Activated naive CD4-positive, alpha-beta T cell treated with anti-CD3 and anti-CD28 coated beads, Interleukin-2, amount 50 U/mL, for 72 hours (primary cell): ENCODE data around the gene MED6. TPM values are rescaled to one million over a fixed set of nuclear protein-coding genes. Genes with fewer than 3 reads are reported as not detected.

Experiments used
- ATAC-seq, 2 donors: fragments of 150-1000 bp; cut with Tn5 transposase; 2 replicates each; pipeline ENCODE4 v1.10.0; 2021; ENCODE audit warnings: mild to moderate bottlenecking in 2 of 2, moderate library complexity in 2 of 2
- DNase-seq, 2 donors: peaks; one replicate each; pipeline ENCODE4 v3.0.0; 2021 to 2022; ENCODE audit warnings: low spot score in 2 of 2
- H3K27ac Mint-ChIP-seq, 2 donors: one replicate each; pipeline ENCODE4 v1.8.0; 2022; ENCODE audit warnings: mild to moderate bottlenecking in 2 of 2, mixed read lengths in 2 of 2
- H3K36me3 Mint-ChIP-seq, 2 donors: one replicate each; pipeline ENCODE4 v1.8.0; 2022; ENCODE audit warnings: mixed read lengths in 2 of 2
- H3K9me3 Mint-ChIP-seq, 2 donors: one replicate each; pipeline ENCODE4 v1.8.0; 2022; ENCODE audit warnings: mixed read lengths in 2 of 2
- total RNA-seq, 2 donors: library from RNA; stranded (reverse); gene quantifications; one replicate each; pipeline ENCODE4 v1.2.3, GENCODE V29; 2022

Gene MED6
- total RNA-seq = 10 to 100 TPM; 58.8 to 80.4 TPM

- Mint-ChIP-seq H3K36me3 (peaks cover 9% of the 10 kb centered on the region in 2 donors), H3K9me3 (no peaks in the 10 kb centered on the region), H3K27ac (peak within 1 kb of the TSS; percentile 97 to 99)
- DNase-seq (peak; percentile 83 to 88), ATAC-seq (peak; percentile 100)
These were observed at the start of gene MED6 for GRCh38 chr14:70600382-70601157. TSS of gene MED6 (minus strand) at chr14:70600655. CDS start at chr14:70600637, 18 bp downstream.

DNA sequence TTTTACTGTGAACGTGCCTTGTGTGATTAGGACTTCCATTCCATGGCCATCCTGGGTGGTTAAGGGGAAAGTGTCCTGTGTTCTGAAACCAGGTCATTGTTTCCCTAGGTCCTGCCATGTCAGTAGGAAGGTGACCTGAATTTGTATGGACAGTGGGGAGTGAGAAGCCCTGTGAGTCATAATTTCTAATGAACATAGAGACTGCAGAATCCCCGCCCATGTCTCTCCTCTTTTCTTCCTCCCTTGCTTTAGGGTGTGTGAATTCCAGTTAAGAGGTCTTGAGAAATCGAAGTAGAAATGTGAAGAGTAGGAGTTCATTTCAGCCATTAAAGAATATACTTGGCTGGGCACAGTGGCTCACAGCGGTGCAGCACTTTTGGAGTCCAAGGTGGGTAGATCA is 49.3 kb upstream of the MED6 start:
- Mint-ChIP-seq H3K27ac (no peak overlapping the region), H3K9me3 (no peaks in the 10 kb centered on the region), H3K36me3 (peaks cover 6 to 31% of the 10 kb centered on the region in 2 donors)
- DNase-seq = no peak
- no peak for ATAC-seq

GRCh38 chr14:70648346-70648745 is 47.9 kb upstream of the MED6 start:
- ATAC-seq = no peak
- Mint-ChIP-seq H3K9me3 (no peaks in the 10 kb centered on the region), H3K27ac (no peak overlapping the region), H3K36me3 (peaks cover 8 to 31% of the 10 kb centered on the region in 2 donors)
- no peak for DNase-seq

DNA sequence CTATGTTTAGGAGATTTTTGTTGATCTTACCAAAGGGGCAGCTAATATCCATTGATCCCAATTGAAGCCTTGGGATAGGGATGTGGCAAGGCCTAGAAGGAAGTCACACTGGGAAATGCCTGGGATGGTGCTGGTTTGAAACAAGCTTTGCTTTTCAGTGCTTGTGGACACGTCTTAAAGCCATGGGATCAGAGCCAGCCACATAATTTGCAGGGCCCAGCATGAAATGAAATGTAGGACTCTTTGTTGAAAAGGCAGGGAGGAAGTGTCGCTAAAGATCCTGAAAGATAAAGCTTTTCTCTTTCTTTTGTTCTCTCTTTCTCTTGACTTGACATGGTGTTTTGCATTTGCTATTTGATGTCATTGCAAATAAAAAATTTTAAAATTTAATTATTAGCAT is 46.2 kb upstream of the MED6 start:
- Mint-ChIP-seq H3K36me3 (peaks cover 12 to 21% of the 10 kb centered on the region in 2 donors), H3K9me3 (no peaks in the 10 kb centered on the region), H3K27ac (peak overlapping the region in 1 of 2 donors; percentile 19)
- DNase-seq (no peak), ATAC-seq (no peak)

GRCh38 chr14:70645892-70646291 is 45.4 kb upstream of the MED6 start:
- H3K27ac Mint-ChIP-seq = peak overlapping the region in 1 of 2 donors; percentile 19

GRCh38 chr14:70643967-70644366 is 43.5 kb upstream of the MED6 start:
- no peaks in the 10 kb centered on the region for H3K9me3 Mint-ChIP-seq
- ATAC-seq (no peak), DNase-seq (no peak)
- H3K36me3 Mint-ChIP-seq = peaks cover 19 to 21% of the 10 kb centered on the region in 2 donors
- H3K27ac Mint-ChIP-seq = peak overlapping the region in 1 of 2 donors; percentile 95

More at GRCh38 chr14:70645892-70646291, 45.4 kb upstream of the MED6 start:
- Mint-ChIP-seq H3K9me3 (no peaks in the 10 kb centered on the region), H3K36me3 (peaks cover 18 to 20% of the 10 kb centered on the region in 2 donors)
- DNase-seq (no peak), ATAC-seq (no peak)

DNA sequence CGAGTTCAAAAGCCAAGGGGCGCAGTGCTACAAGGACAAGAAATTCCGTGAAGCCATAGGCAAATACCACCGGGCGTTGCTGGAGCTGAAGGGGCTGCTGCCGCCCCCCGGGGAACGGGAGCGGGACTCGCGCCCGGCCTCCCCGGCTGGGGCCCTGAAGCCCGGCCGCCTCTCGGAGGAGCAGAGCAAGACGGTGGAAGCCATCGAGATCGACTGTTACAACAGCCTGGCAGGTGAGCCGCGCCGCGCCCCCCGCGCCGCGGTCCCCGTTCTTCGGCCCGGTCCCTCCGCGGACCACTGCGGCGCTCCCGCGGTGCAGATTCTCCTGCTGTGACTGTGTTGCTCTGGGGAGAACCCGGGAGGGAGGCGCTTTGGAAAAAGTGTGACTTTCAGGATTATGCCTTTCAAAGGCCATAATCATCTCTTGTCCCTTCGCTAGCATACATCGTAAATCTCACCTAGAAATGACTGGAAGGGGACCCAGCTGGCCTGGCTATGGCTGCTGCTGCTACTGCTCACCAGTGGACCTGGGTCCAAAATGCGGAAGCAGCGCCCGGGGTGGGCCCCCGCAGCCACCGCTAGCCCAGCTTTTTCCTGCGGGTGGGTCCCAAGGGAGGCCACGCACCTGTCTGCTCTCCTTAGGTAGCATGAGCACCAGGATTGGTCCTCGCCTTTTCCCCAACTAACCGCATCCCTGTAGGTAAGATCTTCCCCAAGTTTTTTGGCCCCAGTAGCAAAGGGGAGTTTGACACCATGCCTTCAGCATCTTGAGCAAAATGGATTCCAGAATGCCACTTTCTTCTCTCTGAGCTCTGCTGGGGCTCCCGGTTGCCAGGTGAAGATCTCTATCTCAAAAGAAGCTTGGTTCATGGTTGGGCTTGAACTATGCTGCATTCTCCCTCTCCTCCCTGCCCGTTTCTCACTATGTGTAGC is 42.1 kb upstream of the MED6 start:
- ATAC-seq (peak; percentile 37 to 46), DNase-seq (peak; percentile 47 to 60)
- H3K9me3 Mint-ChIP-seq = no peaks in the 10 kb centered on the region
- peak overlapping the region; percentile 90 to 95 for H3K27ac Mint-ChIP-seq
- peaks cover 14 to 21% of the 10 kb centered on the region in 2 donors for H3K36me3 Mint-ChIP-seq

- H3K9me3 Mint-ChIP-seq = no peaks in the 10 kb centered on the region
- H3K27ac Mint-ChIP-seq = peak within 1 kb of the TSS; percentile 95 to 96
- DNase-seq (peak in 1 of 2 donors; percentile 33), ATAC-seq (peak; percentile 19 to 24)
- peaks cover 14 to 21% of the 10 kb centered on the region in 2 donors for H3K36me3 Mint-ChIP-seq
These were observed 41.3 kb upstream of the MED6 start, which contains the start of gene TTC9 for GRCh38 chr14:70641548-70642302. TSS of gene TTC9 (plus strand) at chr14:70641916. CDS start at chr14:70642130, 214 bp downstream.

DNA sequence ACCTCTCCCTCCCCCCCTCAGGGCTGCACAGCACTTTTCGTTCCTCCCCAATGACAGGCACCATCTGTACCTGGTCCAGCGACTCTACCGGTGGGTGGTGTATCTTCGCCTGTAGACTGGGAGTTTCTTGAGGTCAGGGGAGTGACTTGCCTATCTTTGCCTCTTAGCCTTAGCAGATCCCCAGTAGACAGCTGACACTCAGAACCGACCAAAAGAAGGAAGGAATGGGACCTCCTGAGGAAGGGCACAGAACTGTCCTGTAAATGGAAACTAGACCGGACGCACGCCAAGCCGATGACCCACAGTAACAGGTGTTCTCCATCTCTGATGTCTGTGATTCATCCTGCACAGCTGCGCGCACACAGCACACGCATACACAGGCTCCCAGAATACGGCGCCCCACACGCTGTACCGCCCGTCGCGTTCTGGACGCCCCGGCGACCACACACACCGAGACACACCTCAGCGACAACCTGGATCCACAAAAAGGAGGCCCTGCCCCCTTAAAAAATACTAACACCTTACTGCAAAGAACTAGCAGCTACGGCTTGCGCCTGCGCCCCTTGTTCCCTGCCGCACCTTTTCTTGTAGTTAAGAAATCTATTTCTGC is 40.6 kb upstream of the MED6 start:
- Mint-ChIP-seq H3K36me3 (peaks cover 11 to 21% of the 10 kb centered on the region in 2 donors), H3K27ac (peak overlapping the region; percentile 91 to 96), H3K9me3 (no peaks in the 10 kb centered on the region)
- DNase-seq (peak; percentile 56 to 77), ATAC-seq (peak; percentile 84 to 89)

GRCh38 chr14:70638416-70638815 is 38.0 kb upstream of the MED6 start:
- no peak overlapping the region for H3K27ac Mint-ChIP-seq
- ATAC-seq (no peak), DNase-seq (no peak)
- peaks cover 16 to 20% of the 10 kb centered on the region in 2 donors for H3K36me3 Mint-ChIP-seq
- H3K9me3 Mint-ChIP-seq = peaks cover 0 to 4% of the 10 kb centered on the region in 2 donors

- ATAC-seq (peak; percentile 39 to 78), DNase-seq (no peak)
- H3K9me3 Mint-ChIP-seq = peaks cover 0 to 4% of the 10 kb centered on the region in 2 donors
- peak overlapping the region in 1 of 2 donors; percentile 31 for H3K27ac Mint-ChIP-seq
- peaks cover 5 to 16% of the 10 kb centered on the region in 2 donors for H3K36me3 Mint-ChIP-seq
These were observed 35.6 kb upstream of the MED6 start for GRCh38 chr14:70635971-70636595.

DNA sequence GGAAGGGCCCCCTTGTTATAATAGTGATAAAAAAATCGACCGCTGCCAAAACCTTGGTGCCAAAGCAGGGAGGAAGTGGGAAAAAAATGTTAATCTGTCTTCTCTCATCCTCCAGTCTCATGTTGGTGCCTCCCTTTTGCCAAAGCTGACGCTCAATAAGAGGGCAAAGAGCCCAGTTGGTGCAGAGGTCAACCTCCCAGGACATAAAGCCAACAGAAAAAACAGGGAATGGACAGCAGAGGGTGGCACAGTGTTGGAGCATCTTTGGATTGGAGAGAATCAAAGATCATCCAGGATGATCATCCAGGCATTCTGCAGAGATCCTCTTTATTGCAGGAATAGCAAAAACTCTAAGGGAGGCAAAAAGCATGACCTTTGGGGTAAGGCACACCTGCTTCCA is 31.5 kb upstream of the MED6 start:
- ATAC-seq (no peak), DNase-seq (no peak)
- Mint-ChIP-seq H3K27ac (no peak overlapping the region), H3K36me3 (peaks cover 4 to 19% of the 10 kb centered on the region in 2 donors), H3K9me3 (peaks cover 0 to 4% of the 10 kb centered on the region in 2 donors)

DNA sequence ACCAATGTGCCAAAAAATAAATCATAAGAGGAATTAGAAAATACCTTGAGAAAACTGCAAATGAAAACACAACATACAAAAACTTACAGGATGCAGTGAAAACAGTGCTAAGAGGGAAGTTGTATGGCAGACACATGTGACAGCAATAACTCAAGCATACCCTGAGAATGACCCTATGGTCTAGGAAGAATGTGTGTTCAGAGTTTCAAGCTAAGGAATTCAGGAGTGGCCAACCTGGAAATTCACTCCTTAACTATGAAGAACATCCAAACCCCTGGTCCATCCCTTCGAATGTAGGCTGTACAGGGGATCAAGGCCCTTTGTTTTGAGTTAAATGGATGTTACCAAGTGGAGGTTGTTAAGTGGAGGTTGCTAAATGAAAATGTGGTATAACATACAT is 24.5 kb upstream of the MED6 start:
- H3K27ac Mint-ChIP-seq = no peak overlapping the region
- H3K9me3 Mint-ChIP-seq = peaks cover 7 to 8% of the 10 kb centered on the region in 2 donors
- peaks cover 10 to 13% of the 10 kb centered on the region in 2 donors for H3K36me3 Mint-ChIP-seq
- DNase-seq = no peak
- no peak for ATAC-seq

DNA sequence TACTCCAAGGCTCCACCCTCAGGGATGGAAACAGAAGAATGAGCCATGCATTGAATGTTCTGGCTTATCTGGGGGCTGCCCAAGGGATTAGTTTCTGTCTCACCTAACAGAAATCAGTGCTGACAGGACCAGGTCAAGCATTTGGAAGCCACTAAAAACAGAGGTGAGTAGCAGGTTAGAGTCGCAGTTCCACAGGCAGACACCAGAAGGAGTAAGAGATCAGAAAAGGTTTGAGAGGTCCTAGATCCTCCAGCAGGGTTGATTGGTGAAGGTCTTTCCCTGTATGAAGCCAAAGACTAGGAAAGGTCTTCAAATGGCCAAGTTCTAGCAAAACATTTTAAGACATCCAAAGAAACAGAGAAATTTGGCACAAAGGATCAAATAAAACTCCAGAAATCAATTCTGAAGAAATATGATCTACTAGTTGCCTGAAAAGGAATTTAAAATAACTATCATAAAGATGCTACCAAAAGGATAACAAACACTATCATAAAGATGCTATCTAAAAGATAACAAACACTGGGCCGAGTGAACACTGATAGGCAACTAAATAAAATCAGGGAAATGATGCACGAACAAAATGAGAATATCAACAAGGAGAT is 21.8 kb upstream of the MED6 start:
- Mint-ChIP-seq H3K9me3 (peaks cover 7 to 8% of the 10 kb centered on the region in 2 donors), H3K27ac (no peak overlapping the region), H3K36me3 (peaks cover 8 to 12% of the 10 kb centered on the region in 2 donors)
- DNase-seq (peak in 1 of 2 donors; percentile 56), ATAC-seq (peak; percentile 66 to 76)

- no peaks in the 10 kb centered on the region for H3K9me3 Mint-ChIP-seq
- no peak overlapping the region for H3K27ac Mint-ChIP-seq
- ATAC-seq (no peak), DNase-seq (no peak)
- H3K36me3 Mint-ChIP-seq = no peaks in the 10 kb centered on the region
These were observed 19.3 kb upstream of the MED6 start for GRCh38 chr14:70619708-70620107.
